HCT116 (cell line): ENCODE measurements around the gene ADAM10. TPM values are rescaled to one million over a fixed set of nuclear protein-coding genes. Genes with fewer than 3 reads are reported as not detected.

ENCODE experiments used
- ATAC-seq: fragments of 200-7000 bp; cut with Tn5 transposase; 2 replicates; pipeline ENCODE4 v1.9.1; 2020; ENCODE audit warnings: mild to moderate bottlenecking, moderate library complexity
- BruUV-seq: library from RNA; stranded (reverse); fragments of 400-500 nt; replicated peaks from 2 replicates; lab custom pipeline; 2021; lab: Mats Ljungman, UMichigan
- CTCF ChIA-PET: fragments of 300-600 bp; sonication (Branson Sonifier 250); formaldehyde crosslinking; loops from one replicate; lab custom pipeline; 2021; ENCODE audit warnings: antibody characterized with exemption; lab: Charles Lee
- POLR2A ChIA-PET: fragments of 300-600, 350-600 bp; sonication (Branson Sonifier 250); formaldehyde crosslinking; loops from one replicate; lab custom pipeline; 2021; ENCODE audit warnings: antibody characterized with exemption; lab: Charles Lee
- RAD21 ChIA-PET, 2 experiments: fragments of 300-600 bp; sonication (Branson Sonifier 250); formaldehyde crosslinking; loops; one replicate each; lab custom pipeline; 2023; ENCODE audit warnings: low total read pairs in 2 of 2; ENCODE audit not compliant: uncharacterized antibody in 2 of 2, unreplicated experiment in 2 of 2, low non-redundant PET in 1 of 2; lab: Charles Lee
- DNase-seq: peaks from one replicate; pipeline ENCODE4 v3.0.0-alpha.2; 2010; ENCODE audit warnings: low read depth, low spot score
- H2AFZ ChIP-seq: fragments of 200-600 bp; shearing (Covaris generic), sonication (generic); 2 replicates; pipeline ENCODE4 v1.6.1; 2017; ENCODE audit warnings: low read depth, mixed run types, mixed read lengths, antibody characterized with exemption, low read length; ENCODE audit not compliant: poor library complexity, severe bottlenecking
- H3K27ac ChIP-seq: 2 replicates; pipeline ENCODE4 v1.5.1; 2012; ENCODE audit warnings: low read depth, low read length
- H3K27me3 ChIP-seq: fragments of 200-600 bp; sonication (generic); 2 replicates; pipeline ENCODE4 v1.6.1; 2016; ENCODE audit warnings: mixed run types, low read length, mixed read lengths; ENCODE audit not compliant: insufficient read depth
- H3K36me3 ChIP-seq, 2 experiments: fragments of 200-500 bp in 1 of 2; fragments of 200-600 bp in 1 of 2; sonication (Bioruptor generic) in 1 of 2; sonication (generic) in 1 of 2; 2 replicates each; pipeline versions ENCODE4 v1.5.1 to v1.6.1; 2014 to 2016; ENCODE audit warnings: low read length in 2 of 2, inconsistent platforms in 1 of 2, mixed read lengths in 1 of 2, mixed run types in 1 of 2; ENCODE audit not compliant: insufficient read depth in 2 of 2, control insufficient read depth in 1 of 2
- H3K4me1 ChIP-seq, 2 experiments: fragments of 200-600 bp in 1 of 2; sonication (generic) in 1 of 2; 2 replicates each; pipeline versions ENCODE4 v1.5.1 to v1.6.1; 2012 to 2017; ENCODE audit warnings: low read length in 2 of 2, inconsistent platforms in 1 of 2, mild to moderate bottlenecking in 1 of 2, mixed read lengths in 1 of 2, mixed run types in 1 of 2, moderate library complexity in 1 of 2; ENCODE audit not compliant: insufficient read depth in 2 of 2, control insufficient read depth in 1 of 2
- H3K4me2 ChIP-seq: fragments of 200-600 bp; sonication (generic); 2 replicates; pipeline ENCODE4 v1.6.1; 2017; ENCODE audit warnings: mixed run types, low read length, mixed read lengths
- H3K4me3 ChIP-seq, 2 experiments: fragments of 200-600 bp in 1 of 2; sonication (generic) in 1 of 2; replicated peaks in 1 of 2; 2 replicates each; pipeline ENCODE4 v1.5.1; 2011 to 2016; ENCODE audit warnings: low read length in 2 of 2, control low read depth in 1 of 2, low read depth in 1 of 2, mild to moderate bottlenecking in 1 of 2, mixed read lengths in 1 of 2, mixed run types in 1 of 2
- H3K79me2 ChIP-seq: fragments of 200-600 bp; sonication (generic); 2 replicates; pipeline ENCODE4 v1.6.1; 2017; ENCODE audit warnings: mild to moderate bottlenecking, mixed run types, low read length, moderate library complexity, mixed read lengths; ENCODE audit not compliant: insufficient read depth
- H3K9ac ChIP-seq: fragments of 200-600 bp; sonication (generic); 2 replicates; pipeline ENCODE4 v1.6.1; 2016; ENCODE audit warnings: low read length, mixed read lengths
- H3K9me2 ChIP-seq: fragments of 200-600 bp; sonication (generic), shearing (Covaris generic); 2 replicates; pipeline ENCODE4 v1.6.1; 2017; ENCODE audit warnings: mixed run types, mild to moderate bottlenecking, moderate library complexity; ENCODE audit not compliant: insufficient read depth
- H3K9me3 ChIP-seq, 2 experiments: fragments of 200-500 bp in 1 of 2; fragments of 200-600 bp in 1 of 2; sonication (Bioruptor generic) in 1 of 2; sonication (generic) in 1 of 2; 2 replicates each; pipeline ENCODE4 v1.6.1; 2014 to 2017; ENCODE audit warnings: low read length in 2 of 2, mixed read lengths in 2 of 2, inconsistent platforms in 1 of 2, low read depth in 1 of 2, mild to moderate bottlenecking in 1 of 2, mixed run types in 1 of 2, moderate library complexity in 1 of 2; ENCODE audit not compliant: control insufficient read depth in 1 of 2, insufficient read depth in 1 of 2
- H4K20me1 ChIP-seq: fragments of 200-600 bp; sonication (generic), shearing (Covaris generic); 2 replicates; pipeline ENCODE4 v1.6.1; 2017; ENCODE audit warnings: mixed run types, mild to moderate bottlenecking, moderate library complexity; ENCODE audit not compliant: insufficient read depth
- ELF1 ChIP-seq: IDR thresholded peaks from 2 replicates; pipeline ENCODE4 v1.6.1; 2012; ENCODE audit warnings: low read depth, borderline replicate concordance
- EZH2 ChIP-seq: fragments of 200-600 bp; sonication (generic); IDR thresholded peaks from 2 replicates; pipeline ENCODE4 v1.6.1; 2017; ENCODE audit warnings: antibody characterized with exemption, mixed run types
- EZH2phosphoT487 ChIP-seq: fragments of 200-600 bp; IDR thresholded peaks from 2 replicates; pipeline ENCODE4 v1.6.1; 2018; ENCODE audit warnings: antibody characterized with exemption, borderline replicate concordance
- RAD21 ChIP-seq: IDR thresholded peaks from 2 replicates; pipeline ENCODE4 v1.6.1; 2012; ENCODE audit warnings: low read depth, mild to moderate bottlenecking
- SIN3A ChIP-seq: IDR thresholded peaks from 2 replicates; pipeline ENCODE4 v1.6.1; 2012; ENCODE audit warnings: low read depth
- SRF ChIP-seq: IDR thresholded peaks from 2 replicates; pipeline ENCODE4 v1.6.1; 2012; ENCODE audit warnings: low read depth
- TCF7L2 ChIP-seq: IDR thresholded peaks from 2 replicates; pipeline ENCODE4 v1.7.0; 2011; ENCODE audit warnings: borderline replicate concordance, inconsistent platforms; ENCODE audit not compliant: insufficient read depth, insufficient read length; ENCODE audit errors: extremely low read depth
- YY1 ChIP-seq: IDR thresholded peaks from 2 replicates; pipeline ENCODE4 v1.6.1; 2011; ENCODE audit warnings: low read length, low read depth, moderate library complexity, mild to moderate bottlenecking; ENCODE audit not compliant: insufficient replicate concordance; ENCODE audit errors: extremely low read depth
- ZNF274 ChIP-seq: fragments of 200-500 bp; sonication (Bioruptor generic); IDR thresholded peaks from 2 replicates; pipeline ENCODE4 v1.6.1; 2014; ENCODE audit warnings: mild to moderate bottlenecking, low read depth, low read length, inconsistent platforms
- intact Hi-C: fragments of 100-400 bp; cut with micrococcal nuclease; formaldehyde crosslinking; loops from 2 replicates; pipeline ENCODE4 v1.10.0; 2022
- total RNA-seq: library from RNA; stranded (reverse); gene quantifications from one replicate; pipeline ENCODE4 v1.2.1, GENCODE V29; 2021; ENCODE audit not compliant: unreplicated experiment
- TF ChIP-seq, protein P1 (sequence below): IDR thresholded peaks from 2 replicates; pipeline ENCODE4 v1.6.1; 2012
- TF ChIP-seq, protein P2 (sequence below): IDR thresholded peaks from 2 replicates; pipeline ENCODE4 v1.6.1; 2012; ENCODE audit warnings: low read depth

ADAM10 gene
- total RNA-seq, 1 experiment from 2014 or later, result 158 TPM

DNA sequence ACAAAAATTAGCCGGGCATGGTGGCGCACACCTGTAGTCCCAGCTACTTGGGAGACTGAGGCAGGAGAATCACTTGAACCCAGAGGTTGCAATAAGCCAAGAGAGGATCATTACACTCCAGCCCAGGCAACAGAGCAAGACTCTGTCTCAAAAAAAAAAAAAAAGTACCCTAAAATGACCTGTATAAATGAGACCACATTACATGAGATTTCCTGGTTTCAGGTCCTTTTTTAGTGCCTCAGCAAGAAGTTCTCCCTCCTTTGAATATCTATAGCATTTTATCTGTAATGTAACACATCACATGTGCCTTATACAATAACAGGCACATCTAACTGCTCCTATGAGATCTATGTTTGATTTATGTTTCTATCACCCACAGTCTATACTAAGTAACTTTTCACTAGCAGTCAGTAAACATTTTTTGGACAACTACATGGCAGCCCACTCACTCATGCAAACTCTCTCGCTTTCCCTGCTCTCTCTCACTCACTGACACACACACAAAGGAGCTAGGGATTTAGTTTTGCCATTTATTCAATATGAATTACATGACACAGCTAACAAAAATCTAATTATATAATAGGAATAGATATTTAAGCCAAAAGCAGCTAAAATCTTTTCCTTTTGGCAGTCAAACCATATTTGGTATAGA lies 34.1 kb downstream of the ADAM10 start:
- no peak for DNase-seq
- H2AFZ ChIP-seq, result no peak overlapping the region
- H3K9me3 ChIP-seq, result no peaks in the 10 kb centered on the region
- no peaks in the 10 kb centered on the region for H3K27me3 ChIP-seq
- no peak overlapping the region for H3K27ac ChIP-seq
- H3K36me3 ChIP-seq, result 0 out of 4 replicates have a peak, but pooled peaks cover 0 to 2% of the 10 kb centered on the region in 2 experiments
- no TSS peak for BruUV-seq
- no peak for ATAC-seq
- H3K9ac ChIP-seq, result no peak overlapping the region
- H3K4me3 ChIP-seq, result no peak overlapping the region
- no peaks in the 10 kb centered on the region for H3K9me2 ChIP-seq
- intact Hi-C loops, result no loop called here
- RAD21 ChIA-PET, result no interaction called here
- no peaks in the 10 kb centered on the region for H3K4me1 ChIP-seq
- TF ChIP-seq TCF7L2 (no peak), SRF (no peak), EZH2 (no peak), YY1 (no peak), ELF1 (no peak), RAD21 (no peak), EZH2phosphoT487 (no peak), ZNF274 (no peak), SIN3A (no peak)
- TF ChIP-seq, protein P1, sequence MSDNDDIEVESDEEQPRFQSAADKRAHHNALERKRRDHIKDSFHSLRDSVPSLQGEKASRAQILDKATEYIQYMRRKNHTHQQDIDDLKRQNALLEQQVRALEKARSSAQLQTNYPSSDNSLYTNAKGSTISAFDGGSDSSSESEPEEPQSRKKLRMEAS, result no peak
- TF ChIP-seq, protein P2, sequence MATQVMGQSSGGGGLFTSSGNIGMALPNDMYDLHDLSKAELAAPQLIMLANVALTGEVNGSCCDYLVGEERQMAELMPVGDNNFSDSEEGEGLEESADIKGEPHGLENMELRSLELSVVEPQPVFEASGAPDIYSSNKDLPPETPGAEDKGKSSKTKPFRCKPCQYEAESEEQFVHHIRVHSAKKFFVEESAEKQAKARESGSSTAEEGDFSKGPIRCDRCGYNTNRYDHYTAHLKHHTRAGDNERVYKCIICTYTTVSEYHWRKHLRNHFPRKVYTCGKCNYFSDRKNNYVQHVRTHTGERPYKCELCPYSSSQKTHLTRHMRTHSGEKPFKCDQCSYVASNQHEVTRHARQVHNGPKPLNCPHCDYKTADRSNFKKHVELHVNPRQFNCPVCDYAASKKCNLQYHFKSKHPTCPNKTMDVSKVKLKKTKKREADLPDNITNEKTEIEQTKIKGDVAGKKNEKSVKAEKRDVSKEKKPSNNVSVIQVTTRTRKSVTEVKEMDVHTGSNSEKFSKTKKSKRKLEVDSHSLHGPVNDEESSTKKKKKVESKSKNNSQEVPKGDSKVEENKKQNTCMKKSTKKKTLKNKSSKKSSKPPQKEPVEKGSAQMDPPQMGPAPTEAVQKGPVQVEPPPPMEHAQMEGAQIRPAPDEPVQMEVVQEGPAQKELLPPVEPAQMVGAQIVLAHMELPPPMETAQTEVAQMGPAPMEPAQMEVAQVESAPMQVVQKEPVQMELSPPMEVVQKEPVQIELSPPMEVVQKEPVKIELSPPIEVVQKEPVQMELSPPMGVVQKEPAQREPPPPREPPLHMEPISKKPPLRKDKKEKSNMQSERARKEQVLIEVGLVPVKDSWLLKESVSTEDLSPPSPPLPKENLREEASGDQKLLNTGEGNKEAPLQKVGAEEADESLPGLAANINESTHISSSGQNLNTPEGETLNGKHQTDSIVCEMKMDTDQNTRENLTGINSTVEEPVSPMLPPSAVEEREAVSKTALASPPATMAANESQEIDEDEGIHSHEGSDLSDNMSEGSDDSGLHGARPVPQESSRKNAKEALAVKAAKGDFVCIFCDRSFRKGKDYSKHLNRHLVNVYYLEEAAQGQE, result no peak
- CTCF ChIA-PET, result no interaction called here
- peaks cover 22% of the 10 kb centered on the region for H3K79me2 ChIP-seq
- H4K20me1 ChIP-seq, result no peaks in the 10 kb centered on the region
- H3K4me2 ChIP-seq, result no peak overlapping the region
- POLR2A ChIA-PET, result no interaction called here
